ENCODE measurements around the gene SPG21.

The SPG21 gene

DNA sequence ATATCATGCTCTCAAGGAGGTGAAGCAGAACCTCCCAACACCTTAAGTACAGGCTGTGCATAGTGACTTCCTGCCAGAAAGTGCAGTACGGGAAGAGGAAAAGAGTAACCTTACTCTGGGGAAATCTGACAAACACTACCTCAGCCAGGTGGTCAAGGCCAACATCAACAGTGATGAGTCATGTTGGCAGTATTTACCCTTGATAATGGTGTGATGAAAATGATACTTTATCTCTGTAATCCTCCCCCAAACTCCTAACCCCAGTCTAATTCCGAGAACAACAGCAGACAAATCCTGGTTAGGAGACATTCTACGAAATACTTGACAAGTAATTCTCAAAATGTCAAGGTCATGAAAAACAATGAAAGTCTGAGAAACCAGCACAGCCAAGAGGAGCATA, 51.5 kb downstream of the SPG21 start:
- no peak for DNase-seq

DNA sequence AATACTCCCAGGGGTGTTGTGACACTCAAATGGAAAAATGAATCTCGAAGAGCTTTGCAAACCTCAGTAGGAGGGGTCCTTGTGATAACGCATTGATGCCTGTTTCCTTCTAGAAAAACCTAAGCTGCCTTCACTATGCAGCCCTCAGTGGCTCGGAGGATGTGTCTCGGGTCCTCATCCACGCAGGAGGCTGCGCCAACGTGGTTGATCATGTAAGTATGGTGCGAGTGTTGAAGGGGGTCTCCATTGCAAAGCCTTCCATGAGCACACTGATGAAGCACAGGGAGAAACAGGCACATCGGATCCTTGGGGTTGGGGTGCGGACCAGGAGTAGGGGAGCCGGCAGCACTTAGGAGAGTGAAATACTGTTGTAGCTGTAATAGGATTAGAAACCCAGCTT, 55.7 kb downstream of the SPG21 start:
- DNase-seq, result no peak

DNA sequence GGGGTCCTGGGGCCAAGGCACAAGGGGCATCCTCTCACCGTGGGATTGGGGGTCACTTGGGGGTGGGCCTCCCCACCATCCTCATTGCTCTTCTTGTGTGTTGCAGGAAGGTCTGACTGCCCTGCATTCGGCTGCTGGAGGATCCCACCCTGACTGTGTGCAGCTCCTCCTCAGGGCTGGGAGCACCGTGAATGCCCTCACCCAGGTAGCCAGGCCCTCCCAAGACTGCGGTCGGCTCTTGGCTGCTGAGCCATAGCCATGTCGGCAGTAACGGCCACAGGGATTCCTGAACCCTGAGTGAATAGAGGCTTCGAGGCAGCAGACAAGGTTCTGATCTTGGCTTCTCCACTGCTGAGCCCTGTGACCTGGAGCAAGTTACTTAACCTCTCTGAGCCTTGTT, 58.3 kb downstream of the SPG21 start:
- DNase-seq, result no peak

DNA sequence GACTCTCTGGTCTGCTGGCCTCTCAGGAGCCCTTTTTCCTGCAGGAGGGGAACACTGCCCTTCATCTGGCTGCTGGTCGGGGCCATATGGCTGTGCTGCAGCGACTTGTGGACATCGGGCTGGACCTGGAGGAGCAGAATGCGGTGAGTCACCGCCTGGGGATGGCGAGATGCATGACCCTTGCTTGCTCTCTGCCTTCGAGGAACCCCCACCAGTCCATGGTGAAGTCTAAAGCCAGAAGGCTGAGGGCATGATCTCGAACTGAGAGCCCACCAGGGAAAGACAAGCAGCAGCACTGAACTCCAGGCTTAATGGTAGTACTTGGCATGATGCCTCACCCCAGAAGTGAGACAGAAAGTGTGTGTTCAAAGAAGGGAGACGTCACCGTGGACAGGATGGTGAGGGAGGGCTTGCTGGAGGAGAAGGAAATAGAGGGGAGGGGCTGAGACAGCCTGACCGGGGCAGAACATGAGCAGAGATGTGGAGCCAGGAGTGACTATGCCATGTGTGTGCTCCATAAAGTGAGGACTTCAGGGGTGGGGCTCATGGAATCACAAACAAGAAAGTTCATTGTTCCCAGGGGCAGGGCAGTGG, 58.8 kb downstream of the SPG21 start:
- DNase-seq, result peak; percentile 27

DNA sequence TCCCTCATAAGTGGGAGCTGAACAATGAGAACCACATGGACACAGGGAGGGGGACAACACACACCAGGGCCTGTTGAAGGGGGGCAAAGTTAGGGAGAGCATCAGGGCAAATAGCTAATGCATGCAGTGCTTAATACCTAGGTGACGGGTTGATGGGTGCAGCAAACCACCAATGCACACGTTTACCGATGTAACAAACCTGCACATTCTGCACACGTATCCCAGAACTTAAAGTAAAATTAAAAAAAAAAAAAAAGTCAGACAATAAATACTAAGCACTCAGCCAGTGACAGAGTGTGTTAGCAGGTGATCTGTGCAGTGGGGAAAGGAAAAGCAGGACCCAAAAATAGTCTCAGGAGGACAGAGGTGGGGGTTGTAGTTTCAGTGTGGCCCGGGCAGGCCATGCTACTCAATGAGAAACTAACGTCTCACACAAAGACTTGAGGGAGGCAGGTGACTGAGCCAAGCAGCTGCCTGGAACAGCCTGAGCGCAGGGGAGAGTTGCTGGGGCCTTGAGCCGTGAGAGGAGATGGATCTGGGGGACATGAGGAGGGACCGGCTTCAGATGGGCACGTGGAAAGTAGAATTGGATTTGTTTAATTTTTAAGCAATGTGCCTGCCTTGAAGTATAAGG, 59.6 kb downstream of the SPG21 start:
- no peak for DNase-seq

DNA sequence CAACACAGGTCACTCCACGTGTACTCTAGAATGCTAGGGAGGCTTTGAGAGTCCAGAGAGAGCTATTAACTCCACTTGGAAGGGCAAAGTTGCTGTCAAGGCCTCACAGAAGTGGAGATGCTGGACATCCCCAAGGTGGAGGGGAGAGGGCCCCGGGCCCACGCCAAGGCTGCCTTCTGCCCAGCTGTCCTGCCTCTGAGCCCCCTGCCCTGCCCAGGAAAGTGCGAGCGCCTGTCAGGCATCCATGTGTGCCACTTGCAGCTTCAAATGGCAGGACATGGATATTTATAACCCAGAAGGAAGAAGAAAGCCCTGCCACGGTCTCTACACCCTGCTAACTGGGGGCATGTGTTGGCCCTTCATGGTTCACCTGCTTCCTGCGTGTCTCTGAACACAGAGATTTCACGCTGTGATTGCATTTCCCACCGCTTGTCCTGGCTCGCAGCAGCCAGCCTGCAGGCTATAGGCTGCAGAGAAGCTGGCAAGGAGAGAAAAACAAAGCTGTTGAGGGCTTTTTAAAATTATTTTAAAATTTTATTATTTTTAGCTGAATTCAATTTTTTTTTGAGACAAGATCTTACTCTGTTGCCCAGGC, 61.0 kb downstream of the SPG21 start:
- no peak for DNase-seq

DNA sequence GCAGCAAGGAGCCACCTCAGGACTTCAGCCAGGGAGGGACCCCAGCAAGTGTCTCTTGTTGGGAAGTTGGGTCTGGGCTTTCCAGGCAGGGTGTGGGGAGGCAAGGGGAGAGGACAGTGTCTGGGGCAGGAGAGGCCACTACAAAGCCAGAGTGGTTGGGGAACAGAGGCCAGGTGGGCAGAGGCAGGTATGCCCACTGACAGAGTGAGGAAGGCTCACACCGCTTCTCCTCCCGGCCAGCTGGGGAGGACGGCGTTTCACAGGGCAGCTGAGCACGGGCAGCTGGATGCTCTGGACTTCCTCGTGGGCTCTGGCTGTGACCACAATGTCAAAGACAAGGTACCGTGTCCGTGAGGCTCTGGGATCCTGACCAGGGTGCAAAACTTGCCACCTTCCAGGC, 63.1 kb downstream of the SPG21 start:
- no peak for DNase-seq

DNA sequence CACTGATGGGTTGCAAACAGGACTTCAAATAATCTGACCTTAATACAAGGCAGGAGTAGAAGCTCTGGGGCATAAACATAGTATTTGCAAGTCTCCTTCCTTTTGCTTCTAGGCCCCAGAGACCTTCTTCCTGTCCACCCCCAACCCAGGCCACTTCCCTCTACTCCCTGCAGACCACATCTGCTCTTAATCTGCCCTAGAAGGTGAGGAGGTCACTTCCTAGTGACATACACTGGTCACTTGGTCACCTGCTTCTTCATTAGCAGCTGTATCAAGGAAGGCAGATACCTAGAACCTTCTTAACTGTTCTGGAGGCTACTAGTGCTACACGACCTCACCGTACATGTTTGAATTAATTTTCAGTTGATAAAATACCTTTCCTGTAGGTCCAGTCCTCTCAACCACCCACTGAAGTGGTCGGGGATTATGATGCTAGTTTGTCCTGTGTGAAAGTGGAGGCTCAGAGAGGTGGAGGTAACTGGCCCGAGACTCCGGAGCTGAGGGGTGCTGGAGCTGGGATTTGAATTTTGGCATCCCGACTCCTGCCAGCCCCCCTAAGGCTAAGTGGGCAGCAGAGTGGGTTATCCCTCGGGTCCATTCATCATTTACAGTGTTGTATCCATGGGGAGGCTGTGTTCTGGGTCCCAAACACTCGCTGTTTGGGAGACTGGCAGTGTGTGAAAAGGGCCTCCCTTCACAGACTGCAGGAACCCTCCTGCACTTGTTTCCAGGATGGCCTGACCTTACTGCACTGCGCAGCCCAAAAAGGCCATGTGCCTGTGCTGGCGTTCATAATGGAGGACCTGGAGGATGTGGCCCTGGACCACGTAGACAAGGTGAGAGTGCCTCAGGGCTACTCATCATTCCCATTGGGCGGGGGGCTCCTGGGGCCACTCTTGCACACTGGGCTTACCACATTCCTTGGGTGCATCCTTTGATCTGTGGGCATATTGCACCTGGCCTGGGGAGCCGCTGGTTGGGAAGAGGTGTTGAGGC, 64.1 kb downstream of the SPG21 start:
- DNase-seq, result no peak

DNA sequence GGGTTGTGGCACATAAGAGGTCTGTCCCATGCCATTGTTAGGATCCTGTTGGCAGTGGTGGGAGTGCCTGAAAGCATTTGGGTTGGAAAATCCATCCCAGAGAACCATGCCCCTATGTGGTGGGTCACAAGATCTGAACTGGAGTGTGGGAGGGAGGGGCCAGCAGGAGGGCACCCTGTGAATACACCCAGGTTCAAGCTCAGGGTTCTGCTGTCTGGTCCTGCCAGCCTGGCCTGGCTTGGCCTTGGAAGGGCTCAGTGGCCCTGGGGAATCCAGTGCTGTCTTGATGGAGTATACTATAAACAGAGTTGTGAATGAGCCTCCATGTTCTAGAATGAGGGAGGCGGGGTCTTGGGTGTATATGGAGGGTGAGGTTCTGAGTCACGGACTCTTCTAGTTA, 66.2 kb downstream of the SPG21 start:
- no peak for DNase-seq

DNA sequence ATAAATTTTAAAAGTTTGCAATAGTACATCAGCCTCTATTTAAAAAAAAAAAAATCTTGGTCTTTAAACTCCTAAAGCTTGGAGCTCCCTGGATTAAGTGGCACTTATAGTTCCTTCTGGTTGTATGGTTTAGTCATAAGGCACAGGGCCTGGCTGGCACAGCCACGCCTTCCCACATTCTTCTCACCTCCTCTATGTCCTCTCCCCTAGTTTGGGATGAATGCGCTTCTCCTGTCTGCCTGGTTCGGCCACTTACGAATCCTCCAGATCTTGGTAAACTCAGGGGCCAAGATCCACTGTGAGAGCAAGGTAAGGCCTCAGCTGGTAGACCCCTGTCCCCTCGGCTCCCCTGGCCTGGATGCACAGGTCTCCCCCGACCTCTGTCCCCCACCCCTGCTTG, 68.0 kb downstream of the SPG21 start:
- DNase-seq, result no peak

DNA sequence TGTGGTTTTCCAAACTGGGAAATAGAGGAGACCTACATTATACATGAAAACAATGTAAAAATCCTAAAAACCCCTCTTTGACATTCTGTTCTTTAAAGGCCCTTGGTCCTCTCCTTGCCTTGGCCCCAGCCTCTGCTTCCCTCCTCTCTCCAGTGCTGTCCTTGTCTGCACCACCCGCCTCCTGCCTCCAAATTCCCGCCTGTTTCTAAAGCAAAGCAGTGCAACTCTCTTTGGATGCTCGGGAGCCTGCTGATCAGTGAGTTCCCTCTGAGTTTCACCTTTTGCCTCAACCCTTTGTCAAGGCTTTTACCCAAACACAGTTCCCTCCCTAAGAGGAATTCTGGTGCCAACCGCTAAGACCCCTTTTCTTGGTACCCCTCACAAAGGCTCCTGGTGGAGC, 70.0 kb downstream of the SPG21 start:
- no peak for DNase-seq

DNA sequence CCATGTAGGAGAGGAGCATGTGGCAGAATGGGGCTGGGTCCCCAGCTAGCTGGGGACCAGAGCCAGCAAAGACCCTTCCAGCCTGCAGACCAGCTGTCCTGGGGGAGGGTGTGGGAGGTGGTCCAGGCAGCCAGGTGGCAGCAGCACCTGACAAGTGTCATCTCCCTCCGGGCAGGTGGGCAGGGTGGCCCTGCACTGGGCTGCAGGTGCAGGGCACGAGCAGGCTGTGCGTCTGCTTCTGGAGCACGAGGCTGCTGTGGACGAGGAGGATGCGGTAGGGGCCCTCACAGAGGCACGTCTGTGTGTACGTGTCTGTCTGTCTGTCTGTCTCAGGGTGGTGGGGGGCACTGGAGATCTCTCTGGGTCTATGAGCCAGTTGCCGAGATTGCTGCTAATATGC, 72.5 kb downstream of the SPG21 start:
- DNase-seq, result no peak

DNA sequence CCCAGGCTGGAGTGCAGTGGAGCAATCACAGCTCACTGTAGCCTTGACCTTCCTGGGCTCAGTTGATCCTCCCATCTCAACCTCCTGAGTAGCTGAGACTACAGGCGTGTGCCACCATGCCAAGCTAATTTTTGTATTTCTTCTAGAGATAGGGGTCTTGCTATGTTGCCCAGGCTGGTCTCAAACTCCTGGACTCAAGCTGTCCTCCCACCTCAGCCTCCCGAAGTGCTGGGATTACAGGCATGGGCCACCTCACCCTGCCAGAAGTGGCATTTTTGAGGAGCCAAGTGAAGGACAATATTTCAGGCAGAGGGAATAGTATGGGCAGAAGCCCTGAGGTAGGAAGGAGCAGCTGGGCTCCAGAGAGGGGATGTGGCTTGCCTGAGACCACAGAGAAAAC, 73.3 kb downstream of the SPG21 start:
- no peak for DNase-seq

DNA sequence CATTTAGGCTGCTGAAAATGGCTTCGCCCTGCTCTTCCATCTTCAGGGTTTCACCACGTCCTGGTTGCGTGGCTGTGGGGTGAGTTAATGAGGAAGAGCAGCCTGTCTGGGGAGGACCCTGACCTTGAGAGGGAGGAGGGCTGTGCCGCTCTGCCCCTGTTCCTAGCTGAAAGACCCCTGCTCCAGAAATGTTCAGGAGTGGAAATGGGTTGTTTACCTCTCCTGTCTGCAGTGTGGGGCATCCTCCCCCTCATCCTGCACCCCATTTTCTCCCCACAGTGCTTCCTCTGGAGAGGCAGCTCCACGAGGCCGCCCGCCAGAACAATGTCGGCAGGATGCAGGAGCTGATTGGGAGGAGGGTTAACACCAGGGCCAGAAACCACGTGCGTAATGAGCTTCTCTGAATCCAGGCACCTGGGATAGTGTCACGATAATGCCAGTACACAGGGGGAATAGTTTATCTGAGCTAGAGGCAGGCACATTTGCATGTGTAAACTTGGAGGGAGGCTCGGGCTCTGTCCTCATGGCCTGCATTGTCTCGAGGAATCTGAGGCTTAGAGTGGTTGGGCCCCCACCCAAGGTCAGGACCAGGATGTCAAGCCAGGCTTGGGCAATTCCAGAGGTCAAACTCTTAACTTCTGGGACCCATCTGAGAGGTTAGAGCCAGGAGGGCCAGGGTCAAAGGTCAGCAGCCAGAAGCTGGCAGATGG, 74.0 kb downstream of the SPG21 start:
- no peak for DNase-seq
